NAMALWA (cell line): Measurements from ENCODE around the gene CPLX3.

Experiments used
- DNase-seq: peaks from one replicate; pipeline ENCODE4 v3.0.0-alpha.2; 2015; ENCODE audit warnings: low spot score

CPLX3 gene

GRCh38 chr15:74802290-74802689, 24.1 kb upstream of the CPLX3 start:
- no peak for DNase-seq

GRCh38 chr15:74802862-74803447, 23.5 kb upstream of the CPLX3 start:
- no peak for DNase-seq

GRCh38 chr15:74804935-74805334, 21.5 kb upstream of the CPLX3 start:
- DNase-seq = no peak

DNA sequence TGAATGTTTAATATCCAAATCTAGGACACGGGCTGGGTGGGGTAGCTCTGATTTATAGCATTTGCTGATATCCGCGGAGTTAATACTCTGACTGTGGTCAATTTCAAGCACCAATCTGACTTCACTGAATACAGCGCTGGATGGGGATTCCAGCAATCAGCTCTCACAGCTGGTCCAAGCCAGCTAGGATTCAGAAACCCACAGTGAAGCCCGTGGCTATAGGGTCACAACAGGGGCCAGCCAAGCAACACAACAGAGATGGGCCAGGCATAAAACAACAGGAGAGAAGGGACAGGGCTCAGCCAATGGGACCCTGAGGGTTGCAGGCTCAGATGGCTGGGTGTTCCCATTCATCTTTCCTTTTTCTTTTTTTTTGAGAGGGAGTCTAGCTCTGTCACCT, 19.1 kb upstream of the CPLX3 start:
- DNase-seq = no peak

GRCh38 chr15:74808078-74808839, 18.2 kb upstream of the CPLX3 start:
- no peak for DNase-seq

DNA sequence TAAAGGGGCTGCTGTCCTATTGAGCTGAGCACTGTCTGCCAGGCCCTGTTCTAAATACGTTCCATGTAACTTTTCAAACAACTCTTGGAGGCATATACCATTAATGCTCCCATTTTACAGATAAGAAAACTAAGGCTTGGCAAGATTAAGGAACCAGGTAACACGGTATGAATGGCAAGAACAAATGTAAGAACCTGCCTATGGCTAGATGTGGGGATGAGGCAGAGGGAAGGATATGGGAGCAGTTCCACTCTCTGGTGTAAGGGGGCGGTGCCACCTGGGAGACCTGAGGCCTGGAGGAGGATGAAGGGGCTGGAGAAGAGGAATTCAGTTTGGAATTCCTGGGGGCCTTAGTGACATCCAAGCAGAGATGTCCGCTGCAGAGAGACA, 17.6 kb upstream of the CPLX3 start:
- no peak for DNase-seq

DNA sequence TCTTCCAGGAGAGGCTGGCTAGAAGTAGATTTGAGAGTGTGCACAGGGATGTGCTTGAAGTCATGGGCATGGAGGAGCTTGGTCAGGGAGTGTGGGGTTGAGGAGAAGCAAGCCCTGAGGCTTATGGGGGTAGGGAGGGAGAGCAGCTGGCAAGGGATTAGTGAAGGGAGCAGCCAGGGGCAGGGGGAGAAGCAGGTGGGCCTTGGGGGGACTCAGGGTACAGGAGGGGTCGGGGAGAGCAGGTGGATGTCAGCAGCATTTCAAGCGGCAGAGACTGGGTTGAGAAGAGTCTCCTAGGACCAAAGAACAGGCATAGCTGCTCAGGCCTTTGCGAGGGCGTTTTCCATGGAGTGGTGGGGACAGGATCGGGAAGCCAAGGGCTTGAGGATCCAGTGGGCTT, 17.2 kb upstream of the CPLX3 start:
- DNase-seq = no peak

DNA sequence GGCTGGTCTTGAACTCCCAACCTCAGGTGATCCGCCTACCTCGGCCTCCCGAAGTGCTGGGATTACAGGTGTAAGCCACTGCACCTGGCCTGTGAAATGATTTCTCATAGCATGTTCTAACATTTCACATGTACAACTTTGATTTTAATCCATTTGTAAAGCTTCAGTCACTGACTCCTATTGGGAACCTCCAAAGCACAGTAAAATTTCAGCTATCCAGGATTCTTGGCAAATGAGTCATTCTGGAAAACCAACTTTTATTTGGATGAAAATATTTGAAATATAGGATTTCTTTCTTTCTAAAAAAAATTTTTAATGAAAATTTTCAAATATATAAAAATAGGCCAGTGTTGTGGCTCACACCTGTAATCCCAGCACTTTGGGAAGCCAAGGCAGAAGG, 16.5 kb upstream of the CPLX3 start:
- no peak for DNase-seq

GRCh38 chr15:74812533-74812932, 13.9 kb upstream of the CPLX3 start, which contains the start of gene LMAN1L:
LMAN1L (plus strand) TSS chr15:74812835; CDS start chr15:74812855, 20 bp downstream.
- no peak for DNase-seq

DNA sequence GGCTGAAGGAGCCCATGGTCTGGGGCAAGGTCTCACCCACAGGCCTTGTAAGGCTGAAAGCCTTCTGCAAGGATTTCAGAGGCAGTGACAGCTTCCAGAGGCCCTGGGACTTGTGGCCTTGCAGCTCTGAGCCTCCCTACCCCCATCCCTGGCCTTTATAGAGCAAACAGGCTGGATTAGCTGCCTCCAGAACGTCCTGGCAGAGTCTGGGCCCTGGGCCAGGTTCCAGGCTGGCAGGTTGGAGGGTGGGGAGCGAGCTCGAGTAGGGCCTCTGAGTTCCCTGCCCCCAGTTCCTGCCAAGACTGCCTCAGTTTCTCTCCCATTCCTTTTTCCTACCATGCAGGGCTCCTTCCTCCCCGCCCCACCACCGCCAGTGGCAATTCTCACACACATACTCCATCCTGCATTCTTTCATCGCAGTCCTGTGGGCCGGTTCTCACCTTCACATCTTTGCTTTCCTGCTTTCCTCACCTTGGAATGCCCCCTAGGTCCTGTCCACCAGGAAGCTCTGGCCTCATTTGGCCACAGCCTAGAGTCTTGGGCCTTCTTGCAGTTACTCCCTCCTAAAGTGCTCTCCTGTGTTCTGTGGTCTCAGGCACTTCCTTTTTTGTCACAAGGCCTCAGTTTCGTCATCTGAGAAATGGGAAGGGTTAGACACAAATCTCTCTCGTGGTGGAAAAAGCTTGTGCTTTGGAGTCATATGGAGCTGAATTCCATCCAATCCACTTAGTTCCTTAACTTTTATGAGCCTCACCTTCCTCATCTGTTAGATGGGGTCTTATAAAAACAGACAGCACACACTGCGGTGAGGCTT, 11.1 kb upstream of the CPLX3 start:
- peak; percentile 38 for DNase-seq

GRCh38 chr15:74815961-74816360, 10.5 kb upstream of the CPLX3 start:
- DNase-seq = no peak

GRCh38 chr15:74816624-74817369, 9.6 kb upstream of the CPLX3 start:
- DNase-seq = no peak

- DNase-seq = no peak
Observed at GRCh38 chr15:74817370-74817737, 9.1 kb upstream of the CPLX3 start.

DNA sequence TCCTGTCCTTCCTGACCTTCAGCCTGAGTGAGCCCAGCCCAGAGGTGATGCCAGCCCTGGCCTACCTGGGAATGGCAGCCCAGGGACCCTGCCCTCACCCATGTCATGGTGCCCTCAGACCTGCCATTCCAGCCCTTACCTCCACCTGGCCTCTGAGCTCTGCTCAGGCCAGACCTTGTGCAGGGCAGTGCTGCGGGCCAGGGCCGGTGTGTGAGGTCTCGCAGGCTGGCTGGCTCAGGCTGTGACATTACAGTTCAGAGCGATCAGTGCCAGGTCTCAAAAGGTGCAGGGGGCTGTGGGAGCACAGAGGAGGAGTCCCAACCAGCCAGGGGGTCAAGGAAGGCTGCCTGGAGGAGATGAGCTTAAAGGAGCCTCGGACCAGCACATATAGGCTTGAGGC, 6.4 kb upstream of the CPLX3 start:
- no peak for DNase-seq

DNA sequence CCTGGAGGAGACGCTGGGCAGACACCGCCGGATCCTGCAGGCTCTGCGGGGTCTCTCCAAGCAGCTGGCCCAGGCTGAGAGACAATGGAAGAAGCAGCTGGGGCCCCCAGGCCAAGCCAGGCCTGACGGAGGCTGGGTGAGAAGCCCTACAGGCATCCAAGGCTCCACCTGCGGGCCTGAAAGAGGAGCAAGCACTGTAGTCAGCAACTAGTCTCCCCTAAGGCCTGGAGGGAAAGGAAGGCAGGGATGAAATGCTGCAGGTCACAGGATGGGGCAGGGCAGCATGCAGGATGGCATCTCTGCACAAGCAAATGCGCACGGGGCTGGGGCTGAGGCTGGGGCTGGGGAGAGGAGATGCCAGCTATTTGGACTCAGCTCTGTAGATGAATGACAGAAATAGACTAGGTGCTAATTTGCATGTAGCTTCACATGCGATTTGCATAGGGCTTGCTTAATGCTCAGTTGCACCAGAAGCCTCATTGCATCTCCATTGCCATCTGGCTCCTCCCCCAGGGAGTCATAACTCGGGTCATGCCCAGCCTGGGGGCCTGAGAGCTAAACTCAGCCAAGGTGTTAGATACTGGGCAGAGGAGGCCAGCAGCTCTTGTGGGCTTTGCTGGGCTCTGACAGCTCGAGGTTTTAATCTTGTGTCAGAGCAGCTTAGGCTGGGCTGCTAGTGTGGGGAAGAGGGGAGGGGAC, 5.2 kb upstream of the CPLX3 start:
- peak; percentile 96 for DNase-seq

DNA sequence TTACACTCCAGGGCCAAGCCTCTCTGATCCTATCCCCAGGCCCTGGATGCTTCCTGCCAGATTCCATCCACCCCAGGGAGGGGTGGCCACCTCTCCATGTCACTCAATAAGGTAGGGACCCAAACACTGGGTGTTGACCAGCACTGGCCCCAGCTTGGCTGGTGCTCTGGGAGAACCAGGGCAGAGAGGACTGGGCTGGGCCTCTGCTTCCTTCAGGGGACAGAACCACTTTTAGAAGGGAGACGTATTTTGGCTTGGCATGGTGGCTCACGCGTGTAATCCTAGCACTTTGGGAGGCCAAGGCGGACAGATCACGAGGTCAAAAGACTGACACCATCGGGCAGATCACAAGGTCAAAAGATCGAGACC, 4.7 kb upstream of the CPLX3 start:
- no peak for DNase-seq

GRCh38 chr15:74822233-74822632, 4.2 kb upstream of the CPLX3 start:
- no peak for DNase-seq

- DNase-seq = no peak
Observed at GRCh38 chr15:74823324-74823723, 3.1 kb upstream of the CPLX3 start.

DNA sequence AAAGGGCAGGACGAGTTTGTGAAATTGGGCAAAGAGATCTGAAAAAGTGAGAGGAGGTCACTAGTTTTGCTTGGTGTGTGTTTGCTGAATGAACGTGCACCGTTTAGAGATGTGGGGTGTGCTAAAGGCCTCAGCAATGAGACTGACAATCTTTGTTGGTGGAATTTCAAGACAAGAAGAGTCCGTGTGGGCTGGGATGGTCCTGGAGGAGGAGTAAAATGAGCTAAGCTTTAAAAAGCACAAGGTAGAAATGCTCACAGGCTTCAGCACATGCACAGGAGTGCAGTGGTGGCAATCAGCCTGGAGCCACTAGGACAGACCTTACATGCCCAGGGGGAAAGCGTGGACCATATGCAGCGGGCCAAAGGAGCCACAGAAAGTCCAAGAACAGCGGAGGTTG, 1.5 kb upstream of the CPLX3 start:
- no peak for DNase-seq

DNA sequence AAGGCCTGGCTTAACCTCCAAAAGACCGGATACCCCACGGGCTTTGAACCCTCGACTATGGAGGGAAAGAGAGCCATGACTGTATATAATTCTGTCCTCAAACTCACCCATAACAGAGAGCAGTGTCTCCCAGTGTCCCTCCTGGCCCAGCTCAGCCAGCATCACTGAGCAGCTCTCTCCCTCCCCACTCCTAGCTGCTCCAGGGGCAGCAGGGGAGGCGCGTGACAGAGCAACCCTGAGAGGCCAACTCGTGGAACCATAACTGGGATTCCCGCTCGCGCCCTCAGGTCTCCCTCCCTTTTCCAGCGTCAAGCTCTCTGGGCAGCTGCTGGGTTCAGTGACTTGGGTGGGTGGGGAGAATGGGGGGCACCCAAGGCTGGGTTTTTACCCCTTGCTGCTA, 561 bp upstream of the CPLX3 start:
- DNase-seq = no peak

GRCh38 chr15:74826921-74827320, 494 bp downstream of the CPLX3 start:
- DNase-seq = no peak

DNA sequence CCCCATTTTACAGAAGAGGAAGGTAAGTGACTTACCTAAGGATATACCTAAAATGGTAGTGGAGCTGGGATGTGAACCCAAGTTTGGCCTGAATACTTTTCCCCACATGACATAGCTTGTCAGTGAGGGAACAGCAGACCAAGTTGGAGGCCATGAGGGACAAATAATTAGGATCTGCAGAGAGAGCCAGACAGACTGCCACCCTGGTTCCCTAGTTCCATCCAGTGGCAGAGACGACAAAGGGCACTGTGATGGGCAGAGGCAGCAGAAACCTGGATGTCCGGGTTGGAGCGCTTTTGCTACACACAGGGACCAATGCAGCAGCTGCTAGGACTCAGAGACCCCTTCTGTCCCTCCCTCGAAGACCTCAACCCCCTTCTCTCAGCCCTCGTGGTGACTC, 1.2 kb downstream of the CPLX3 start:
- no peak for DNase-seq
